Testis (tissue), 2 donors: ENCODE data around the gene SLC22A8.

Source experiments
- CTCF ChIP-seq, 3 experiments: fragments of 450-650 bp in 2 of 3; fragments of 200-600 bp in 1 of 3; sonication (generic) in 1 of 3; IDR thresholded peaks; one replicate each; pipeline ENCODE4 v1.5.1; 2016 to 2019; ENCODE audit warnings: antibody characterized with exemption in 3 of 3, mild to moderate bottlenecking in 2 of 3, moderate library complexity in 1 of 3
- POLR2A ChIP-seq: fragments of 450-650 bp; IDR thresholded peaks from one replicate; pipeline ENCODE4 v1.6.1; 2017; ENCODE audit warnings: antibody characterized with exemption, mild to moderate bottlenecking, moderate library complexity

- TF ChIP-seq CTCF (IDR thresholded peaks at IDR 0.05) (no peak), POLR2A (no peak)
Measured at GRCh38 chr11:62959422-62959980, 56.1 kb downstream of the SLC22A8 start.
